ENCODE measurements around the gene KDM2B. TPM values are rescaled to one million over a fixed set of nuclear protein-coding genes. Genes with fewer than 3 reads are reported as not detected.

The KDM2B gene
- polyA plus RNA-seq, 1 of the 3 experiments (the other 2 are of a cell fraction): 11.5 TPM

- TF ChIP-seq ZBTB33 (IDR thresholded peaks at IDR 0.05; ENCODE audit: borderline replicate concordance, low read depth): no peak
- TF ChIP-seq RAD21 (IDR thresholded peaks at IDR 0.05; ENCODE audit: low read length): no peak
Measured at GRCh38 chr12:121577443-121578180, 3.2 kb downstream of the KDM2B start (continued).

- H3K27me3 ChIP-seq (ENCODE audit: insufficient read depth): no peaks in the 10 kb centered on the region
- H3K36me3 ChIP-seq (replicated peaks in 1 of 2; ENCODE audit: control insufficient read depth in 1 of 2, insufficient read depth in 2 of 2, low read length in 1 of 2): peaks cover 19 to 20% of the 10 kb centered on the region in 2 experiments
- peaks cover 31% of the 10 kb centered on the region for H3F3A ChIP-seq (replicated peaks; ENCODE audit: insufficient read depth)
- peak overlapping the region in 1 of 2 experiments; percentile 55; a peak in 2 of 4 replicates for H3K4me3 ChIP-seq (ENCODE audit: low read depth in 2 of 2, low read length in 1 of 2)
- ChIA-PET POLR2A (no interaction called here), CTCF (interaction anchor here (0.9 to 5.0 kb wide), 2 partner anchors 24 to 91 kb away, joined by 3 to 30 read pairs; no protein-coding TSS in a partner anchor)
- H3K9me3 ChIP-seq: no peaks in the 10 kb centered on the region
- peak overlapping the region; percentile 58; the same call in 1 of the 2 replicates for H2AFZ ChIP-seq (ENCODE audit: low read depth)
- peak overlapping the region; percentile 70 for H3K9ac ChIP-seq
- no peaks in the 10 kb centered on the region for H4K20me1 ChIP-seq (ENCODE audit: insufficient read depth)
- H3K4me2 ChIP-seq: peak overlapping the region; percentile 96
- no peak for DNase-seq
- H3K9me2 ChIP-seq: no peaks in the 10 kb centered on the region
- 43% methylated on average over 4 of the region's 4 CpGs for WGBS (ENCODE audit: low lambda C conversion rate)
- peaks cover 24% of the 10 kb centered on the region for H3K79me2 ChIP-seq (ENCODE audit: insufficient read depth)
- peak overlapping the region in 1 of 2 experiments; percentile 98; a peak in 2 of 4 replicates for H3K27ac ChIP-seq (ENCODE audit: low read depth in 2 of 2, low read length in 1 of 2)
- peaks cover 19 to 22% of the 10 kb centered on the region in 2 experiments; a peak in 3 of 4 replicates for H3K4me1 ChIP-seq (ENCODE audit: control insufficient read depth in 1 of 2, insufficient read depth in 2 of 2, low read depth in 1 of 2, low read length in 1 of 2)
- TF ChIP-seq JUND (IDR thresholded peaks at IDR 0.05) (peak; percentile 37; the same call in 1 of the 2 replicates), FOSL2 (IDR thresholded peaks at IDR 0.05; ENCODE audit: borderline replicate concordance, low read depth) (peak; percentile 31; the same call in 1 of the 2 replicates), RFX5 (IDR thresholded peaks at IDR 0.05; ENCODE audit: low read length) (no peak)
Measured at GRCh38 chr12:121576851-121577391, 3.9 kb downstream of the KDM2B start.

GRCh38 chr12:121575952-121576625, 4.7 kb downstream of the KDM2B start:
- Histone ChIP-seq H4K20me1 (ENCODE audit: insufficient read depth) (no peaks in the 10 kb centered on the region), H3K79me2 (ENCODE audit: insufficient read depth) (peaks cover 24% of the 10 kb centered on the region), H3K27me3 (ENCODE audit: insufficient read depth) (no peaks in the 10 kb centered on the region), H3K9me2 (no peaks in the 10 kb centered on the region), H3K9ac (peak overlapping the region; percentile 70), H3K4me3 (ENCODE audit: low read depth in 2 of 2, low read length in 1 of 2) (no peak overlapping the region), H3K4me1 (ENCODE audit: control insufficient read depth in 1 of 2, insufficient read depth in 2 of 2, low read depth in 1 of 2, low read length in 1 of 2) (peaks cover 10 to 22% of the 10 kb centered on the region in 2 experiments; a peak in 3 of 4 replicates), H3K9me3 (no peaks in the 10 kb centered on the region), H3K4me2 (peak overlapping the region; percentile 96; the same call in 1 of the 2 replicates), H3K36me3 (replicated peaks in 1 of 2; ENCODE audit: control insufficient read depth in 1 of 2, insufficient read depth in 2 of 2, low read length in 1 of 2) (peaks cover 19 to 28% of the 10 kb centered on the region in 2 experiments), H3K27ac (ENCODE audit: low read depth in 2 of 2, low read length in 1 of 2) (peak overlapping the region in 1 of 2 experiments; percentile 98; a peak in 2 of 4 replicates), H2AFZ (ENCODE audit: low read depth) (no peak overlapping the region), H3F3A (replicated peaks; ENCODE audit: insufficient read depth) (peaks cover 23% of the 10 kb centered on the region)
- ChIA-PET CTCF (interaction anchor here (1.0 to 5.0 kb wide), 4 partner anchors 10 to 49 kb away, joined by 3 to 30 read pairs (median 4); no protein-coding TSS in a partner anchor), POLR2A (no interaction called here)
- DNase-seq: no peak
- WGBS (ENCODE audit: low lambda C conversion rate): 97% methylated on average over 12 of the region's 13 CpGs
- TF ChIP-seq MAX (IDR thresholded peaks at IDR 0.05; ENCODE audit: low read depth) (no peak), REST (IDR thresholded peaks at IDR 0.05; ENCODE audit: low read depth, low read length) (no peak), SIN3A (IDR thresholded peaks at IDR 0.05; ENCODE audit: borderline replicate concordance, low read depth, low read length) (no peak), RCOR1 (IDR thresholded peaks at IDR 0.05; ENCODE audit: low read length) (no peak), PBX3 (IDR thresholded peaks at IDR 0.05) (no peak), MEF2A (IDR thresholded peaks at IDR 0.05; ENCODE audit: borderline replicate concordance, low read depth) (no peak), SMC3 (IDR thresholded peaks at IDR 0.05; ENCODE audit: low read depth, low read length) (no peak), FOSL2 (IDR thresholded peaks at IDR 0.05; ENCODE audit: borderline replicate concordance, low read depth) (no peak)

All from SK-N-SH (cell line).